IPS-15b (cell line): ENCODE measurements around the gene DNASE1L2.

Experiments
- H3K27me3 ChIP-seq: one replicate; pipeline ENCODE4 v1.6.1; 2013; ENCODE audit warnings: low read length; ENCODE audit not compliant: control insufficient read depth, insufficient read depth
- H3K36me3 ChIP-seq: one replicate; pipeline ENCODE4 v1.6.1; 2013; ENCODE audit warnings: low read length; ENCODE audit not compliant: control insufficient read depth, insufficient read depth
- H3K4me1 ChIP-seq: one replicate; pipeline ENCODE4 v1.6.1; 2013; ENCODE audit warnings: mild to moderate bottlenecking, low read length; ENCODE audit not compliant: control insufficient read depth, insufficient read depth
- H3K4me3 ChIP-seq: one replicate; pipeline ENCODE4 v1.5.1; 2013; ENCODE audit warnings: low read depth, low read length
- H3K9ac ChIP-seq: one replicate; pipeline ENCODE4 v1.6.1; 2013; ENCODE audit warnings: low read depth, mild to moderate bottlenecking, low read length
- H3K9me3 ChIP-seq: one replicate; pipeline ENCODE4 v1.6.1; 2013; ENCODE audit warnings: mild to moderate bottlenecking, low read length; ENCODE audit not compliant: control insufficient read depth, insufficient read depth

The DNASE1L2 gene

GRCh38 chr16:2212362-2213324 lies 23.6 kb upstream of the DNASE1L2 start:
- Histone ChIP-seq H3K4me3 (peak overlapping the region; percentile 75), H3K27me3 (no peaks in the 10 kb centered on the region), H3K9ac (peak overlapping the region; percentile 12), H3K36me3 (peaks cover 34% of the 10 kb centered on the region), H3K4me1 (no peaks in the 10 kb centered on the region), H3K9me3 (no peaks in the 10 kb centered on the region)

GRCh38 chr16:2213817-2214718 lies 22.2 kb upstream of the DNASE1L2 start:
- Histone ChIP-seq H3K4me3 (peak overlapping the region; percentile 75), H3K9me3 (no peaks in the 10 kb centered on the region), H3K27me3 (no peaks in the 10 kb centered on the region), H3K4me1 (no peaks in the 10 kb centered on the region), H3K36me3 (peaks cover 20% of the 10 kb centered on the region), H3K9ac (peak overlapping the region; percentile 60)

GRCh38 chr16:2214719-2214968 lies 21.6 kb upstream of the DNASE1L2 start, which contains the start of gene PGP:
TSS of gene PGP (minus strand) at chr16:2214840. CDS start at chr16:2214777, 63 bp downstream.
- peaks cover 14% of the 10 kb centered on the region for H3K36me3 ChIP-seq
- H3K9me3 ChIP-seq = no peaks in the 10 kb centered on the region
- peak within 1 kb of the TSS; percentile 77 for H3K9ac ChIP-seq
- no peaks in the 10 kb centered on the region for H3K27me3 ChIP-seq
- no peaks in the 10 kb centered on the region for H3K4me1 ChIP-seq
- peak within 1 kb of the TSS; percentile 89 for H3K4me3 ChIP-seq

- no peak overlapping the region for H3K4me3 ChIP-seq
- no peaks in the 10 kb centered on the region for H3K27me3 ChIP-seq
- H3K4me1 ChIP-seq = no peaks in the 10 kb centered on the region
- H3K36me3 ChIP-seq = peaks cover 11% of the 10 kb centered on the region
- no peaks in the 10 kb centered on the region for H3K9me3 ChIP-seq
- no peak overlapping the region for H3K9ac ChIP-seq
Observed at GRCh38 chr16:2216330-2216729, 19.9 kb upstream of the DNASE1L2 start.

- H3K9ac ChIP-seq = peak within 1 kb of the TSS; percentile 87
Observed at GRCh38 chr16:2223221-2223941, 12.9 kb upstream of the DNASE1L2 start, which contains the start of gene E4F1. TSS of gene E4F1 (plus strand) at chr16:2223591. CDS start at chr16:2223614, 23 bp downstream.

GRCh38 chr16:2223942-2224486 lies 12.2 kb upstream of the DNASE1L2 start:
- Histone ChIP-seq H3K4me1 (no peaks in the 10 kb centered on the region), H3K4me3 (peak overlapping the region; percentile 87), H3K27me3 (no peaks in the 10 kb centered on the region), H3K9ac (peak overlapping the region; percentile 87), H3K9me3 (no peaks in the 10 kb centered on the region), H3K36me3 (peaks cover 14% of the 10 kb centered on the region)

More at GRCh38 chr16:2223221-2223941, 12.9 kb upstream of the DNASE1L2 start, which contains the start of gene E4F1:
- Histone ChIP-seq H3K27me3 (no peaks in the 10 kb centered on the region), H3K4me3 (peak within 1 kb of the TSS; percentile 87), H3K36me3 (peaks cover 8% of the 10 kb centered on the region), H3K4me1 (no peaks in the 10 kb centered on the region), H3K9me3 (no peaks in the 10 kb centered on the region)

GRCh38 chr16:2226245-2226793 lies 9.9 kb upstream of the DNASE1L2 start:
- H3K27me3 ChIP-seq = no peaks in the 10 kb centered on the region
- H3K36me3 ChIP-seq = peaks cover 28% of the 10 kb centered on the region
- no peak overlapping the region for H3K9ac ChIP-seq
- no peaks in the 10 kb centered on the region for H3K9me3 ChIP-seq
- H3K4me3 ChIP-seq = no peak overlapping the region
- H3K4me1 ChIP-seq = no peaks in the 10 kb centered on the region

- Histone ChIP-seq H3K4me1 (no peaks in the 10 kb centered on the region), H3K4me3 (no peak overlapping the region), H3K9ac (no peak overlapping the region), H3K36me3 (peaks cover 34% of the 10 kb centered on the region), H3K27me3 (no peaks in the 10 kb centered on the region), H3K9me3 (no peaks in the 10 kb centered on the region)
Observed at GRCh38 chr16:2226918-2227317, 9.3 kb upstream of the DNASE1L2 start.

- Histone ChIP-seq H3K27me3 (no peaks in the 10 kb centered on the region), H3K4me3 (no peak overlapping the region), H3K9ac (no peak overlapping the region), H3K4me1 (no peaks in the 10 kb centered on the region), H3K36me3 (peaks cover 46% of the 10 kb centered on the region), H3K9me3 (no peaks in the 10 kb centered on the region)
Observed at GRCh38 chr16:2228161-2228824, 8.0 kb upstream of the DNASE1L2 start.

GRCh38 chr16:2229091-2229490 lies 7.2 kb upstream of the DNASE1L2 start:
- H3K4me3 ChIP-seq = no peak overlapping the region
- no peaks in the 10 kb centered on the region for H3K4me1 ChIP-seq
- no peak overlapping the region for H3K9ac ChIP-seq
- peaks cover 50% of the 10 kb centered on the region for H3K36me3 ChIP-seq
- no peaks in the 10 kb centered on the region for H3K9me3 ChIP-seq
- H3K27me3 ChIP-seq = no peaks in the 10 kb centered on the region
